H1 (cell line): Measurements from ENCODE around the gene CX3CR1. TPM values are rescaled to one million over a fixed set of nuclear protein-coding genes. Genes with fewer than 3 reads are reported as not detected.

Experiments
- BRCA1 ChIP-seq: IDR thresholded peaks from 2 replicates; pipeline ENCODE4 v1.6.1; 2012; ENCODE audit warnings: low read depth, low read length, improper control_type of control experiment
- CREB1 ChIP-seq: IDR thresholded peaks from 2 replicates; pipeline ENCODE4 v1.6.1; 2012; ENCODE audit warnings: inconsistent platforms
- MAFK ChIP-seq: IDR thresholded peaks from 2 replicates; pipeline ENCODE4 v1.6.1; 2012; ENCODE audit warnings: low read depth, mild to moderate bottlenecking, improper control_type of control experiment, low read length
- PHF8 ChIP-seq: fragments of 200-600 bp; sonication (generic); conservative IDR thresholded peaks from 2 replicates; pipeline ENCODE4 v1.7.1; 2012; ENCODE audit warnings: low read depth, mild to moderate bottlenecking, inconsistent platforms, low read length, moderate library complexity
- POU5F1 ChIP-seq: IDR thresholded peaks from 2 replicates; pipeline ENCODE4 v1.6.1; 2011; ENCODE audit warnings: low read depth, mild to moderate bottlenecking, low read length, moderate library complexity
- RAD21 ChIP-seq, 2 experiments: IDR thresholded peaks in 1 of 2; conservative IDR thresholded peaks in 1 of 2; 2 replicates each; pipeline ENCODE4 v1.6.1; 2011; ENCODE audit warnings: low read depth in 2 of 2, low read length in 2 of 2, improper control_type of control experiment in 1 of 2, inconsistent platforms in 1 of 2, mild to moderate bottlenecking in 1 of 2, moderate library complexity in 1 of 2
- SRF ChIP-seq: IDR thresholded peaks from 2 replicates; pipeline ENCODE4 v1.6.1; 2011; ENCODE audit warnings: mild to moderate bottlenecking, low read depth, low read length, moderate library complexity
- polyA plus RNA-seq, 7 experiments: library from polyadenylated mRNA; depleted of rRNA in 3 of 7; stranded (reverse) in 5 of 7; unstranded in 2 of 7; fragments of >200 nt in 5 of 7; fragments of 200-250 nt in 2 of 7; gene quantifications; 1 replicate in 5 of 7; 2 replicates in 1 of 7; 4 replicates in 1 of 7; pipeline versions ENCODE4 v1.2.1 to v1.2.3, GENCODE V29; 2011 to 2013; ENCODE audit warnings: missing spikeins in 2 of 7, mixed read lengths in 2 of 7
- total RNA-seq: library from RNA; stranded (reverse); fragmentation: NEBNext Ultra II Directional; extraction: Animal tissue kit (Norgen Biotek cat#: 25700); gene quantifications from 2 replicates; pipeline ENCODE4 v1.2.1, GENCODE V29; 2021
- TF ChIP-seq, protein P1 (sequence below): IDR thresholded peaks from 2 replicates; pipeline ENCODE4 v1.6.1; 2011; ENCODE audit warnings: low read depth, mild to moderate bottlenecking, low read length; ENCODE audit not compliant: insufficient read depth
- TF ChIP-seq, protein P2 (sequence below): IDR thresholded peaks from 2 replicates; pipeline ENCODE4 v1.6.1; 2012; ENCODE audit warnings: inconsistent platforms
- TF ChIP-seq, protein P3 (sequence below): IDR thresholded peaks from 2 replicates; pipeline ENCODE4 v1.6.1; 2012; ENCODE audit warnings: inconsistent platforms
- TF ChIP-seq, protein P4 (sequence below): IDR thresholded peaks from 2 replicates; pipeline ENCODE4 v1.6.1; 2011; ENCODE audit warnings: low read length, improper control_type of control experiment

The CX3CR1 gene
- total and polyA plus RNA-seq, 2 of the 8 experiments (the other 6 are each of a cell fraction or from before 2014, with no cell fraction given): 0.08 TPM; not detected in 1

DNA sequence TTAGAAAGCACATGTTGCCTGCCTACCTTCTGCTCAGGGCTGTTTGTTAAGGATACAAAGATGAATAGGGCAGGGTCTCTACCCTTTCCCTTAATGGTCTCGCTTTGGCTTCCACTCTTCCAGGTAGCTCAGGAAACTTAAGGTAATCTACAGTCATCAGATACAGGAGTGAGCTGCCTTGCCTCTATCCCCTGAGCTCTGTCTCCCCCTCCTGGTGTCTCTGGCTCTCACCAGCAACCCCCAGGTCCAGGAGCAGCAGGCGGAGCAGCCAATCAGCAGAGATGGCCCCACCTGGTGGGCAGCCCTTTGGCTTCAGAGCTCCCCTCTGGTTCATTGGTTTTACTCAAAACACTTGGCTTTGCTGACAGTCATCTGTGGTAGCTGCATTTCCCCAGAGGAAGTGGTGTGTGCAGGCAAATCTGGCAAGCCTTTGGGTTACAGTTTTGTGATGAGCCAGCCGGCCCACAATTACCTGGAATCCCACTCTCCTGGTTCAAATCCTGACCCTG lies 8.5 kb upstream of the CX3CR1 start (continued):
- TF ChIP-seq, protein P1, sequence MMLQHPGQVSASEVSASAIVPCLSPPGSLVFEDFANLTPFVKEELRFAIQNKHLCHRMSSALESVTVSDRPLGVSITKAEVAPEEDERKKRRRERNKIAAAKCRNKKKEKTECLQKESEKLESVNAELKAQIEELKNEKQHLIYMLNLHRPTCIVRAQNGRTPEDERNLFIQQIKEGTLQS: 0 out of 2 replicates have a peak, but pooled peaks have one; percentile 18
- peak; percentile 56; the same call in 1 of the 2 replicates for TF ChIP-seq BRCA1
- TF ChIP-seq, protein P2, sequence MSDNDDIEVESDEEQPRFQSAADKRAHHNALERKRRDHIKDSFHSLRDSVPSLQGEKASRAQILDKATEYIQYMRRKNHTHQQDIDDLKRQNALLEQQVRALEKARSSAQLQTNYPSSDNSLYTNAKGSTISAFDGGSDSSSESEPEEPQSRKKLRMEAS: peak; percentile 18; the same call in 1 of the 2 replicates
- TF ChIP-seq CREB1: no peak
- TF ChIP-seq MAFK: no peak
- 0 out of 2 replicates have a peak, but pooled peaks have one; percentile 21 for TF ChIP-seq POU5F1
- TF ChIP-seq, protein P3, sequence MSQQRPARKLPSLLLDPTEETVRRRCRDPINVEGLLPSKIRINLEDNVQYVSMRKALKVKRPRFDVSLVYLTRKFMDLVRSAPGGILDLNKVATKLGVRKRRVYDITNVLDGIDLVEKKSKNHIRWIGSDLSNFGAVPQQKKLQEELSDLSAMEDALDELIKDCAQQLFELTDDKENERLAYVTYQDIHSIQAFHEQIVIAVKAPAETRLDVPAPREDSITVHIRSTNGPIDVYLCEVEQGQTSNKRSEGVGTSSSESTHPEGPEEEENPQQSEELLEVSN: no peak
- peak; percentile 100 for TF ChIP-seq RAD21 (IDR thresholded peaks at IDR 0.05 in 1 of 2, conservative IDR thresholded peaks at IDR 0.05 in 1 of 2; ENCODE audit: low read depth in 2 of 2, low read length in 2 of 2)
- no peak for TF ChIP-seq SRF
- TF ChIP-seq, protein P4, sequence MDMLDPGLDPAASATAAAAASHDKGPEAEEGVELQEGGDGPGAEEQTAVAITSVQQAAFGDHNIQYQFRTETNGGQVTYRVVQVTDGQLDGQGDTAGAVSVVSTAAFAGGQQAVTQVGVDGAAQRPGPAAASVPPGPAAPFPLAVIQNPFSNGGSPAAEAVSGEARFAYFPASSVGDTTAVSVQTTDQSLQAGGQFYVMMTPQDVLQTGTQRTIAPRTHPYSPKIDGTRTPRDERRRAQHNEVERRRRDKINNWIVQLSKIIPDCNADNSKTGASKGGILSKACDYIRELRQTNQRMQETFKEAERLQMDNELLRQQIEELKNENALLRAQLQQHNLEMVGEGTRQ: peak; percentile 28; the same call in 1 of the 2 replicates
- no peak for TF ChIP-seq PHF8
